H1 (cell line): Measurements from ENCODE around the gene CIAO3. TPM values are rescaled to one million over a fixed set of nuclear protein-coding genes. Genes with fewer than 3 reads are reported as not detected.

Experiments used
- polyA plus RNA-seq, 7 experiments: library from polyadenylated mRNA; depleted of rRNA in 3 of 7; stranded (reverse) in 5 of 7; unstranded in 2 of 7; fragments of >200 nt in 5 of 7; fragments of 200-250 nt in 2 of 7; gene quantifications; 1 replicate in 5 of 7; 2 replicates in 1 of 7; 4 replicates in 1 of 7; pipeline versions ENCODE4 v1.2.1 to v1.2.3, GENCODE V29; 2011 to 2013; ENCODE audit warnings: missing spikeins in 2 of 7, mixed read lengths in 2 of 7
- total RNA-seq: library from RNA; stranded (reverse); fragmentation: NEBNext Ultra II Directional; extraction: Animal tissue kit (Norgen Biotek cat#: 25700); gene quantifications from 2 replicates; pipeline ENCODE4 v1.2.1, GENCODE V29; 2021
- TF ChIP-seq, protein P1 (sequence below): IDR thresholded peaks from 2 replicates; pipeline ENCODE4 v1.6.1; 2011; ENCODE audit warnings: low read depth, mild to moderate bottlenecking, low read length; ENCODE audit not compliant: insufficient read depth

Gene CIAO3
- total and polyA plus RNA-seq, 2 of the 8 experiments (the other 6 are each of a cell fraction or from before 2014, with no cell fraction given), result 20.0 to 20.4 TPM

- TF ChIP-seq, protein P1, sequence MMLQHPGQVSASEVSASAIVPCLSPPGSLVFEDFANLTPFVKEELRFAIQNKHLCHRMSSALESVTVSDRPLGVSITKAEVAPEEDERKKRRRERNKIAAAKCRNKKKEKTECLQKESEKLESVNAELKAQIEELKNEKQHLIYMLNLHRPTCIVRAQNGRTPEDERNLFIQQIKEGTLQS, result no peak
- TF ChIP-seq, all 59 proteins: peak for 0
Observed at GRCh38 chr16:764184-764750, 23.5 kb upstream of the CIAO3 start (continued).
